Naive thymus-derived CD8-positive, alpha-beta T cell (primary cell): Measurements from ENCODE around the gene GRIK4. TPM values are rescaled to one million over a fixed set of nuclear protein-coding genes. Genes with fewer than 3 reads are reported as not detected.

ENCODE experiments used
- ATAC-seq, 2 donors: fragments of 150-1000 bp; cut with Tn5 transposase in 1 of 2; sonication (Bioruptor Pico), chemical (Tn5 transposase) in 1 of 2; 1 replicate in 1 of 2; 2 replicates in 1 of 2; pipeline ENCODE4 v1.10.0; 2021; ENCODE audit warnings: mild to moderate bottlenecking in 2 of 2, moderate library complexity in 2 of 2
- POLR2A ChIA-PET: fragments of 350-600 bp; sonication (Branson Sonifier 250); formaldehyde crosslinking; loops from one replicate; lab custom pipeline; 2021; ENCODE audit warnings: antibody characterized with exemption; lab: Charles Lee
- DNase-seq, 10 donors: peaks; one replicate each; pipeline versions ENCODE4 v3.0.0 to v3.0.0-alpha.2; 2020 to 2022
- H3K27ac Mint-ChIP-seq, 10 donors: one replicate each; pipeline ENCODE4 v1.8.0; 2020 to 2022; ENCODE audit warnings: mild to moderate bottlenecking in 10 of 10, mixed read lengths in 10 of 10, moderate library complexity in 4 of 10, inconsistent platforms in 1 of 10
- H3K27me3 Mint-ChIP-seq, 5 donors: one replicate each; pipeline ENCODE4 v1.8.0; 2021 to 2022; ENCODE audit warnings: mixed read lengths in 5 of 5
- H3K36me3 Mint-ChIP-seq, 3 donors: one replicate each; pipeline ENCODE4 v1.8.0; 2020 to 2022; ENCODE audit warnings: mixed read lengths in 3 of 3, mild to moderate bottlenecking in 2 of 3, inconsistent platforms in 1 of 3
- H3K4me1 Mint-ChIP-seq, 4 donors: one replicate each; pipeline ENCODE4 v1.8.0; 2021 to 2022; ENCODE audit warnings: mixed read lengths in 4 of 4
- H3K4me3 Mint-ChIP-seq, 10 donors: one replicate each; pipeline ENCODE4 v1.8.0; 2020 to 2022; ENCODE audit warnings: mild to moderate bottlenecking in 10 of 10, mixed read lengths in 10 of 10, moderate library complexity in 6 of 10, inconsistent platforms in 1 of 10
- H3K9me3 Mint-ChIP-seq, 9 donors: one replicate each; pipeline ENCODE4 v1.8.0; 2020 to 2022; ENCODE audit warnings: mixed read lengths in 9 of 9, mild to moderate bottlenecking in 3 of 9, inconsistent platforms in 1 of 9, moderate library complexity in 1 of 9
- polyA plus RNA-seq, 3 donors: library from polyadenylated mRNA; unstranded; fragments of 300-500 nt; fragmentation: Illumina TruSeq; gene quantifications; one replicate each; pipeline ENCODE4 v1.2.3, GENCODE V29; 2021
- total RNA-seq, 8 experiments: library from RNA in 2 of 8; stranded (reverse) in 2 of 8; gene quantifications; one replicate each; pipeline ENCODE4 v1.2.3 and lab custom pipeline; 2021 to 2026

GRIK4 gene
- total and polyA plus RNA-seq, 5 experiments from 2014 or later = not detected

DNA sequence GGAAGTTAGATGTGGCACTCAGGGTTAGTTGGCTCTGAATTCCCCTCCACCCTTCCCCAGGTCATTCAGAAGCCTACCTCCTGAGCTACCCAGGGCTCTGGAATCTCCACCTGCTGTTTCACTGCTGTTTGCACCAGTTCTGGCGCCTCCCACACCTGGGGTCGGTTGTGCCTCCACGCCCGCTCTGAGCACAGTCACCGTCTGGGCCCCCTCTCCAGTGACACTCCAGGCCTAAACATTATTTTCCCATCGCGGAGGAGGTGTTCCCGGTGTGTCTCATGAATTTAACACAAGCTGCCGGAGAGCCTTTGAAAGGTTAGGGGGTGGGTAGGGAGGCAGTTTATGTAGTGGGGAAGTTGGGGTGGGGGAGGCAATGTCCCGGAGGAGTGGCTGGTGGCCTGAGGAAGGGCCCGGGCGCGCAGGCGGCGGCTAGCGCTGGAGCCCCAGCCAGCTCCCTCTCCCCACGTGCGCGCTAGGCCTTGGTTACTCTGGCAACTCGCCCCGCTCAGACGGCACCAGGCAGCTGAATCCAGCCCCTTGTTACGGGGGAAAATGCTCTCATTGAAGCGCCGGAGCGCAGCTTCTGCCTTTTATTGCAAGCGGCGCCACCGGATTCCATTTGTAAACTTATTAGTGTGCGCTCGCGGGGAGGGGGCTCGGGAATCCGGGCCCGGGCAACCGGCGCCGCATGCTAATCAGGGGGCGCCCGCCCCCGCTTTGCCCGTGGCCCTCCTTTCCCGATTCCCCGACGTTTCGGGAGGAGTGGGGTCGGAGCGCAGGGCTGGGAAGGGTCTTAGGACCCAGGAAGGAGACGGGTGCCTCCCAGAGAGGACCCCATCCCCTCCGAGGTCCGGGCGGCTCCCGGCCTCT lies 52.4 kb downstream of the GRIK4 start:
- POLR2A ChIA-PET = no interaction called here
- ATAC-seq (no peak), DNase-seq (peak in 1 of 10 donors; percentile 40)
- Mint-ChIP-seq H3K4me1 (peaks cover 0 to 4% (median 1%) of the 10 kb centered on the region in 4 donors), H3K9me3 (no peaks in the 10 kb centered on the region), H3K27ac (no peak overlapping the region), H3K27me3 (peaks cover 21 to 65% (median 47%) of the 10 kb centered on the region in 5 donors), H3K36me3 (no peaks in the 10 kb centered on the region), H3K4me3 (no peak overlapping the region)

DNA sequence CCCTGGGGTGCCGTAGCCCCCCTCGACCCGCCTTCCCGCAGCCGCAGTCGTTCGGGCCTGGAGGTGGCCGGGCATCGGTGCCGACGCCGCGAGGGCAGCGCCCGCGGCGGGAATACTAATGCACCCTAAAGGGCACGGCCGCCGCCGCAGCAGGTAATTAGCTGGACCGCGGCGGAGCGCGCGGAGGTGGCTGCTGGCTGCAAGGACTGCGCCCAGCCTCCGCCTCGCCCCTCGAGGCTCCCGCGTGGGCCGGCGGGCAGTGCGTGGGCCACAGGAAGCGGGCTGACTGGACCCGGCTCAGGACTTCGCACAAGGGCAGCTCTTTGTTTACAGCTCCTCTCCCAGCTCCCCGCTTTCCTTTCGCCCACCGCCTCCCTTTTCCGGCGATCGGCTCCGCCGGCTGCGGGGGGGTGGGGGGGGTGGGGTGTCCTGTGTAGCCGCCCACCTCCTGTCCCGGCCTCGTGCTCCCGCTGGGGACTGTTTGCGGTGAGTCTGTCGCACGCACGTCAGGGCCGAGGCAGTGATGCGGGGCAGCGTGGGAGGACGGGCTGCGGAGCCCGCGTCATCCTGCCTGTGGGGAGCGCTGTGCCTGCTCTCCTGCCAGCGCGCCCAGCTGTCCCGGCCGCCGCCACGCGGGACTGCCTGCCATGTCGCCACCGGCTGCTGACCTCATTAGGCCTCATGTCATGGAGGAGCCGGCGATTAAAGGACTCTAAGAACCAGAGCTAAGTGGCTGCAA lies 53.2 kb downstream of the GRIK4 start:
- POLR2A ChIA-PET = no interaction called here
- peaks cover 21 to 65% (median 51%) of the 10 kb centered on the region in 5 donors for H3K27me3 Mint-ChIP-seq
- H3K4me3 Mint-ChIP-seq = no peak overlapping the region
- ATAC-seq (peak in 1 of 2 donors; percentile 30), DNase-seq (peak in 1 of 10 donors; percentile 19)
- peaks cover 0 to 4% (median 1%) of the 10 kb centered on the region in 4 donors for H3K4me1 Mint-ChIP-seq
- no peaks in the 10 kb centered on the region for H3K36me3 Mint-ChIP-seq
- no peak overlapping the region for H3K27ac Mint-ChIP-seq
- no peaks in the 10 kb centered on the region for H3K9me3 Mint-ChIP-seq

DNA sequence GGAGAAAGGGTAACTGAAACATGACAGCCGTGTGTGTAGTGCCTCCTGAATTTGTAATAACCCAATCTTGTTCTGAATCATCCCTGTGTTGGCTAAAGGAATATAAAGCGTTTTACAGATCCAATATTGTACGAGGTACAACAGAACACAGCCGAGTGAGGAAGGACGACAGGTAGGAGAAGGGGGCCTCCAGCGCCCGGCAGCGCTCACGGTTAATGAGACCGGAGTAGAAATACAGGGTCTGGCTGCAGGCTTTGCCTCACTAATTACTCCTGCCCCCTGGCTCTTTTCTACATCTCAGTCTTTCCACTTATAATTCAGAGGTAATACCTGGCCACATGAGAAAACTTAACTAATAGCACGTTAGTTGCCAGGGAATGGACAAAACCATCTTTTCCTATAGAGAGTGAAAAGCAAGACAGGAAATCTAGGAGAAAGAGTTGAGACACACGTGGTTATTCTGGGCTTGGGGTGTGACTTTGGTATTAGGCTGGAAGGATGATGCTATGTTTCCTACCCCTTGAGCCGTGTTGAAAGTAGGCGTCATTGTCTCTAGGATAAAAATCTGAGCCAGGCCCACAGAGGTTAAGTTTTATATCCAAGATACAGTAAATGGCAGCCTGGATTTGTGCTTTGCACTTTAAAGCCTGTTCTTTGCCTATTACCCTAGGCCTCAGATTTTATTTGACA lies 54.1 kb downstream of the GRIK4 start:
- DNase-seq (peak in 1 of 10 donors; percentile 15), ATAC-seq (no peak)
- POLR2A ChIA-PET = no interaction called here
- no peak overlapping the region for H3K4me3 Mint-ChIP-seq
- peaks cover 0 to 4% (median 1%) of the 10 kb centered on the region in 4 donors for H3K4me1 Mint-ChIP-seq
- H3K27ac Mint-ChIP-seq = no peak overlapping the region
- H3K27me3 Mint-ChIP-seq = peaks cover 19 to 59% (median 49%) of the 10 kb centered on the region in 5 donors
- H3K36me3 Mint-ChIP-seq = no peaks in the 10 kb centered on the region
- no peaks in the 10 kb centered on the region for H3K9me3 Mint-ChIP-seq

DNA sequence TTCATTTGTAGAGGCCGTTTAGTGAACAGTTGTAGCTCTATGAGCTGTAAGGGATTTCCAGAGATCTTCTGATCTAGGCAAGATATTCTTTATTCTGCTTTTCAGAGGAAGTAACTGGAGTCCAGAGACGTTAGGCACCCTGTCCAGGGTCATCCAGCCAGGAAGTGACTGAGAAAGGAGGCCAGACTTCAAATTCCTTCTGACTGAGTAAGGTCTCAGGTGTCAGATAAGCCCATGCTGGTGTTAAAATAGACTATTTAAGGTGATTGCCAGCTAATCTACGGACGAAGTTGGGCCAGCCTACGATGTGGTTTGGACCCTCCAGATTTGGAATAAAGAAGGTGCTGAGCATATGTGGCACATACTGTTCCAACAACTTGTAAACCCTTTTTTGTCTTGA lies 54.6 kb downstream of the GRIK4 start:
- Mint-ChIP-seq H3K36me3 (no peaks in the 10 kb centered on the region), H3K4me3 (no peak overlapping the region), H3K4me1 (peaks cover 0 to 4% (median 1%) of the 10 kb centered on the region in 4 donors), H3K27me3 (peaks cover 19 to 58% (median 48%) of the 10 kb centered on the region in 5 donors), H3K27ac (no peak overlapping the region), H3K9me3 (no peaks in the 10 kb centered on the region)
- DNase-seq = peak in 1 of 10 donors; percentile 3
- no peak for ATAC-seq
- POLR2A ChIA-PET = no interaction called here

DNA sequence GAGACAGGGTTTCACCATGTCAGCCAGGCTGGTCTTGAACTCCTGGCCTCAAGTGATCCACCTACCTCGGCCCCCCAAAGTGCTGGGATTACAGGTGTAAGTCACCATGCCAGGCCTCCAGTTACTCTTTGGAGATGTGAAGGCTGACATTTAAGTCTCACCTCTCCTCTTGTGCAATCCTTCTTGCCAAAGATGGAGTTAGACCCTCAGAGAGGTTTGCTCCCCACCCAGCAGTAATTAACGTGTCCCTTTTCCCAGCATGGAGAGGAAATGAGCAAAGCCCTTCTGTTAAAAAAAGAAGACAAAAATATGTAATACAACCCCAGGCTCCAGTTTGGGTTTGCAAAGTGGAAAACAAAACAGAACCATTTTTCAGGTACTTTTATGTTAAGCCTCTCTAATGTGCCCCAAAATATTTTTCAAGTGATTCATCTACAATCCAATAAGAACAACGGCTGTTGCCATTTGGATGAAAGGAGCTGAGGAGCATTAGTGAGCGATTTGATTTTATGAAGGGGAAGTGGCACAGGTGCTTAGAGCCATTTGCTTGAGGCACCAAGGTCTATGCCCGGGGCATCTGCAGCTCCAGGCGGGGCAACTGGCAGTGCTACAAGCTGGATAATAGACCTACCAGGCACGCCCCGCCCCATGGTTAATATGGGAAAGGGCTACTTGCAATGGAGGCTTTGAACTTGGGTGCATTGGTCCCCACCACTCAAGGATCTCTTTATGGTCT lies 57.2 kb downstream of the GRIK4 start:
- POLR2A ChIA-PET = no interaction called here

DNA sequence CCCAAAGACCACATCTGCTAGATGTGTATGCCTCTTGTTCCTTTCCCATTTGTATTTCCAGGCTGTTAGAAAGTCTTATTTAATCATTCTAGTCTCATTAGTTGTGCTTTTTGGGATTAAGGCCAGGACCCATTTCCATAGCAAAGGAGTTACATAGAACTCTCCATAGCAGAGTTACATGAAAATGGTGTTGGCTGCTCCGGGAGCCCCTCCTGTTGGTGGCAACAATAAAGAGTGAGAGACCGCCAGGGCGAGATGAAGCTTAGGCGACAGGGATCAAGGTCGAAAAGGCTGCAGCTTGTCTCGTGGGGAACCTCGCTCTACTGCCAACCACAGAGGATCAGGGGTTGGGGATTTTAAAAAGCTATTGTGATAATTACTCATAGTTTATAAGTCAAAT lies 58.3 kb downstream of the GRIK4 start:
- H3K4me3 Mint-ChIP-seq = no peak overlapping the region
- H3K9me3 Mint-ChIP-seq = no peaks in the 10 kb centered on the region
- POLR2A ChIA-PET = no interaction called here
- H3K27ac Mint-ChIP-seq = no peak overlapping the region
- peaks cover 0 to 4% (median 1%) of the 10 kb centered on the region in 4 donors for H3K4me1 Mint-ChIP-seq
- DNase-seq = peak in 1 of 10 donors; percentile 8
- no peaks in the 10 kb centered on the region for H3K36me3 Mint-ChIP-seq
- H3K27me3 Mint-ChIP-seq = peaks cover 11 to 47% (median 39%) of the 10 kb centered on the region in 5 donors
- ATAC-seq = no peak

More for the DNA sequence above, 57.2 kb downstream of the GRIK4 start:
- peaks cover 11 to 51% (median 39%) of the 10 kb centered on the region in 5 donors for H3K27me3 Mint-ChIP-seq
- no peaks in the 10 kb centered on the region for H3K9me3 Mint-ChIP-seq
- peak in 1 of 10 donors; percentile 22 for DNase-seq
- no peak for ATAC-seq
- H3K4me1 Mint-ChIP-seq = peaks cover 0 to 4% (median 1%) of the 10 kb centered on the region in 4 donors
- H3K27ac Mint-ChIP-seq = no peak overlapping the region
- H3K36me3 Mint-ChIP-seq = no peaks in the 10 kb centered on the region
- no peak overlapping the region for H3K4me3 Mint-ChIP-seq

DNA sequence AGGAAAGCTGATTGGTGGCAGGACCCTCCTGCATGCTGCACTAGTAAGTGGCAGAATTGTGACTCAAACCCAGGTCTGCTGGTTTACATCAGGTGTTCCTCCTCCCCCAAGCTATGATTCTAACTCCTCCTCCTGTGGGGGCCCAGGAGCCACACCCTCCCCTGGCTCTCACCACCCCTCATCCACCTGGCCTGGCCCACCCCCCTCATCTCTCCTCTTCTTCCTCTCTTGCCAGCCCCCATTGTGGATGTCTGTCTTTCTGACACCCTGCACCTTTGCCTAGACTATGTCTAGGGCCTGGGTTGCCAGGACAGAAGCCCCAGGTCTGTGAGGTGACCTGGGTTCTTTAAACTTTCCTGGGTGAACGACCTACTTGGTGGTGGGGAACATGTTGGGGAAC lies 59.9 kb downstream of the GRIK4 start:
- POLR2A ChIA-PET = no interaction called here
- ATAC-seq (no peak), DNase-seq (peak in 1 of 10 donors; percentile 45)
- Mint-ChIP-seq H3K27ac (no peak overlapping the region), H3K4me3 (no peak overlapping the region), H3K36me3 (no peaks in the 10 kb centered on the region), H3K4me1 (no peaks in the 10 kb centered on the region), H3K9me3 (peaks cover 0 to under 1% (median 0%) of the 10 kb centered on the region in 9 donors), H3K27me3 (peaks cover 11 to 47% (median 27%) of the 10 kb centered on the region in 5 donors)

DNA sequence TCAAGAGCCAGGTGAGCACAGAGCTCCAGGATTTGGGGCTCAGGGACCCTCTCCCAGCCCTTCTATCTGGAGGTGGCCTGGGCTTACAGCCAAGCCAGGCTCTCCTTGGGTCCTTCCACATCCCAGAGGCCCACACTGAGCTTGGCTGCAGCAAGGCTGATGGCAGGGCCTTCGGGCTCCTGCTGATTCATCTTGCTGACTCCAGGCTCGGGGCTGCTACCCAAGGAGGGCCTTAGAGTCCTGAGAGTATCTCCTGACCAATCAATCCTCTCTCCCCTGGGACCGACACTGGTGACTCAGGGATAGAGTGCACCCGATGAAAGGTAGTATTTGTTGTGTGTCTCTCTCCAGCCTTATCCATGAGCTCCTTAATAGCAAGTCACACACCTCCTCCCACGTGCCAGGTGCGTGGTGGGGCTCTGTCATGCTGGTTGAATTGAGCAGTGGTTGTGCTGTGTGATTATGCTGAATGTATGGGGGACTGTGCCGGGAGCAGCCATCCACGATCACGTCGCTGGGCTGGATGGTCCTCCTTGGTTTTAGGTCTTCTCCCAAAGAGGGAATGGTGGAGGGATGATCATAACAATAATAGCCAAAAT lies 62.3 kb downstream of the GRIK4 start:
- ATAC-seq = no peak
- Mint-ChIP-seq H3K27ac (no peak overlapping the region), H3K4me1 (peaks cover 0 to 3% (median 0%) of the 10 kb centered on the region in 4 donors), H3K36me3 (no peaks in the 10 kb centered on the region), H3K27me3 (peaks cover 6 to 55% (median 25%) of the 10 kb centered on the region in 5 donors), H3K9me3 (peaks cover 0 to 1% (median 0%) of the 10 kb centered on the region in 9 donors), H3K4me3 (no peak overlapping the region)
- POLR2A ChIA-PET = no interaction called here
- peak in 1 of 10 donors; percentile 36 for DNase-seq

DNA sequence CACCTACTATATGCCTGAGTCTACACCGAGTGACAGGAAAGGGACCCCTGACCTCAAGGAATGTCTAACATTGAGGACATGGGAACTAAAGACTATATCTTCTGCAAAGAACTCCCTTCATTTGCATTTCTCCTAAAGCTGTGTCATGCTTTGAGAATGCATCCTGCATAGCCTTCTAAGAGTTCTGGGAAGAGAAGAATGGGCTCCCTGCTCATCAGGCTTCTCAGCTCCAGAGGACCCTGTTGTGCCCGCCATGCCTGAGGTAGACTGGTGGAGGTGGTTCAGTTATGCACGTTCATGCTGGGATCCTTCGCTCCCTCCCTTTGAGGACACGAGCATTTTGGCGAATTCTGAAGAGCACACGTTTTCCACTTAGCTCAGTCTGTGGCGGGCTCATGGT lies 63.3 kb downstream of the GRIK4 start:
- no peak overlapping the region for H3K27ac Mint-ChIP-seq
- no peaks in the 10 kb centered on the region for H3K36me3 Mint-ChIP-seq
- peaks cover 0 to 1% (median 0%) of the 10 kb centered on the region in 9 donors for H3K9me3 Mint-ChIP-seq
- peaks cover 0 to 3% (median 0%) of the 10 kb centered on the region in 4 donors for H3K4me1 Mint-ChIP-seq
- ATAC-seq = no peak
- no peak overlapping the region for H3K4me3 Mint-ChIP-seq
- POLR2A ChIA-PET = no interaction called here
- peaks cover 6 to 55% (median 21%) of the 10 kb centered on the region in 5 donors for H3K27me3 Mint-ChIP-seq
- DNase-seq = peak in 1 of 10 donors; percentile 36

DNA sequence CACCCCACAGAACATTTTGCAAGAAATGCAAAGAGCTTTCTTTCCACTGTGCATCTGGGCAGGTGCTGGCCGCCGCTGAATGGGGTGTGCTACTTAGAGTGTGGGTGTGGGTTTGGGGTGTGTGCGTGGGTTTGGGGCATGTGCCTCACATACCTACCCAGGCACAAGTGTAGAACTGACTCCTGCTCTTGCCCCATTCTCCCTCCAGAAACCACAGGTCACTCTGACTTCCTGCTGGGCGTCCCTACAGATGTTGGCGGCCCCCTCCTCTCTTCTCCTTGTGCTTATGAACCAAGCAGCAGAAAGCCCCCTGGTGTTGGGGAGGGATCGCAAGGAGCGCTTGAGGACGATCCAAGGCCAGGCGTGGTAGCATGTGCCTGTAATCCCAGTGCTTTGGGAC lies 63.9 kb downstream of the GRIK4 start:
- Mint-ChIP-seq H3K4me3 (no peak overlapping the region), H3K9me3 (peaks cover 0 to 1% (median 0%) of the 10 kb centered on the region in 9 donors), H3K36me3 (no peaks in the 10 kb centered on the region), H3K27ac (no peak overlapping the region), H3K4me1 (peaks cover 0 to 3% (median 0%) of the 10 kb centered on the region in 4 donors), H3K27me3 (peaks cover 6 to 55% (median 21%) of the 10 kb centered on the region in 5 donors)
- DNase-seq (peak in 1 of 10 donors; percentile 11), ATAC-seq (no peak)
- POLR2A ChIA-PET = no interaction called here

DNA sequence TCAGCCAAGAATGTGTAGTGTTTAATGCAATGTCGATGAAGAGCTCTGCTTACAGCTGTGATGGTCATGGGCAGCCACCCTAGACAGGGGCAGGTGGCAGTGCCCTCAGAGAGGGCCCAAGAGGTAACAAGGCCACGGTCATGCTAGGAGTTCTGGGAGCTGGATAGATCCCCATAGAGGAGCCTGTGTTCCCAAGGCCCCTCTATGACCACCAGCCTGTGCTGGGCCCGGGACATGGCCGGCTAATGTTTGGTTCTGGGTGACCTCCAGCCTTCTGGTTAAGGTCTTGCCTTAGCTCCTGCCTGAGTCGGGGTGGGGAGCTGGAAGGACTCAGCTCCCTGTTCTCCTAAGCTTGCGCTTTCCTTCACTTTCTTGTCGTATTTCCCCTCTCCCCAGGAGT lies 65.1 kb downstream of the GRIK4 start:
- peaks cover 6 to 47% (median 18%) of the 10 kb centered on the region in 5 donors for H3K27me3 Mint-ChIP-seq
- ATAC-seq (no peak), DNase-seq (no peak)
- peaks cover 0 to 3% (median 0%) of the 10 kb centered on the region in 4 donors for H3K4me1 Mint-ChIP-seq
- no peaks in the 10 kb centered on the region for H3K36me3 Mint-ChIP-seq
- POLR2A ChIA-PET = no interaction called here
- peaks cover 0 to 3% (median 0%) of the 10 kb centered on the region in 9 donors for H3K9me3 Mint-ChIP-seq
- H3K4me3 Mint-ChIP-seq = no peak overlapping the region
- no peak overlapping the region for H3K27ac Mint-ChIP-seq
